ENCODE results near the gene MEI1. TPM values are rescaled to one million over a fixed set of nuclear protein-coding genes. Genes with fewer than 3 reads are reported as not detected.

Gene MEI1
- total RNA-seq, 1 donor from 2014 or later = 0.16 TPM

GRCh38 chr22:41746567-41747400, 47.5 kb downstream of the MEI1 start:
- no peak overlapping the region for H3K4me3 Mint-ChIP-seq
- peak; percentile 67 for DNase-seq (ENCODE audit: low read depth, low spot score)
- TF ChIP-seq CTCF (conservative IDR thresholded peaks at IDR 0.05) = peak; percentile 77

GRCh38 chr22:41752011-41752970, 53.0 kb downstream of the MEI1 start:
- H3K27me3 Mint-ChIP-seq (ENCODE audit: low read depth) = no peaks in the 10 kb centered on the region
- H3K36me3 Mint-ChIP-seq (ENCODE audit: low read depth) = no peaks in the 10 kb centered on the region
- DNase-seq (ENCODE audit: low read depth, low spot score) = no peak
- no peak for TF ChIP-seq CTCF (conservative IDR thresholded peaks at IDR 0.05)
- H3K4me1 Mint-ChIP-seq = peaks cover 6% of the 10 kb centered on the region
- no peak overlapping the region for H3K27ac Mint-ChIP-seq (ENCODE audit: unreplicated experiment)
- no peak overlapping the region for H3K4me3 Mint-ChIP-seq
- no peaks in the 10 kb centered on the region for H3K9me3 Mint-ChIP-seq

More at GRCh38 chr22:41746567-41747400, 47.5 kb downstream of the MEI1 start:
- H3K4me1 Mint-ChIP-seq = peaks cover 8% of the 10 kb centered on the region
- no peaks in the 10 kb centered on the region for H3K9me3 Mint-ChIP-seq
- H3K27me3 Mint-ChIP-seq (ENCODE audit: low read depth) = peaks cover 10% of the 10 kb centered on the region
- no peak overlapping the region for H3K27ac Mint-ChIP-seq (ENCODE audit: unreplicated experiment)
- no peaks in the 10 kb centered on the region for H3K36me3 Mint-ChIP-seq (ENCODE audit: low read depth)

GRCh38 chr22:41753984-41754383, 54.7 kb downstream of the MEI1 start:
- peaks cover 6% of the 10 kb centered on the region for H3K4me1 Mint-ChIP-seq

GRCh38 chr22:41757502-41757901, 58.2 kb downstream of the MEI1 start:
- H3K27me3 Mint-ChIP-seq (ENCODE audit: low read depth) = no peaks in the 10 kb centered on the region
- no peaks in the 10 kb centered on the region for H3K9me3 Mint-ChIP-seq
- no peak overlapping the region for H3K27ac Mint-ChIP-seq (ENCODE audit: unreplicated experiment)
- TF ChIP-seq CTCF (conservative IDR thresholded peaks at IDR 0.05) = no peak
- H3K36me3 Mint-ChIP-seq (ENCODE audit: low read depth) = no peaks in the 10 kb centered on the region
- H3K4me1 Mint-ChIP-seq = no peaks in the 10 kb centered on the region
- no peak for DNase-seq (ENCODE audit: low read depth, low spot score)
- H3K4me3 Mint-ChIP-seq = no peak overlapping the region

More at GRCh38 chr22:41753984-41754383, 54.7 kb downstream of the MEI1 start:
- no peaks in the 10 kb centered on the region for H3K9me3 Mint-ChIP-seq
- TF ChIP-seq CTCF (conservative IDR thresholded peaks at IDR 0.05) = no peak
- no peak overlapping the region for H3K4me3 Mint-ChIP-seq
- no peak overlapping the region for H3K27ac Mint-ChIP-seq (ENCODE audit: unreplicated experiment)
- no peak for DNase-seq (ENCODE audit: low read depth, low spot score)
- H3K36me3 Mint-ChIP-seq (ENCODE audit: low read depth) = no peaks in the 10 kb centered on the region
- H3K27me3 Mint-ChIP-seq (ENCODE audit: low read depth) = no peaks in the 10 kb centered on the region

GRCh38 chr22:41758231-41758630, 58.9 kb downstream of the MEI1 start:
- peaks cover 5% of the 10 kb centered on the region for H3K4me1 Mint-ChIP-seq
- H3K4me3 Mint-ChIP-seq = no peak overlapping the region
- DNase-seq (ENCODE audit: low read depth, low spot score) = no peak
- no peak overlapping the region for H3K27ac Mint-ChIP-seq (ENCODE audit: unreplicated experiment)
- H3K27me3 Mint-ChIP-seq (ENCODE audit: low read depth) = no peaks in the 10 kb centered on the region
- H3K36me3 Mint-ChIP-seq (ENCODE audit: low read depth) = no peaks in the 10 kb centered on the region
- no peaks in the 10 kb centered on the region for H3K9me3 Mint-ChIP-seq
- no peak for TF ChIP-seq CTCF (conservative IDR thresholded peaks at IDR 0.05)
